Renal pelvis (tissue), 4 donors: ENCODE measurements around the gene SKI. TPM values are rescaled to one million over a fixed set of nuclear protein-coding genes. Genes with fewer than 3 reads are reported as not detected.

Experiments used
- DNase-seq: peaks from one replicate; pipeline ENCODE4 v3.0.0-alpha.2; 2013
- polyA plus RNA-seq, 3 donors: library from polyadenylated mRNA; unstranded; fragments of 120-200 nt; gene quantifications; one replicate each; pipeline ENCODE4 v1.2.1, GENCODE V29; 2013; ENCODE audit not compliant: insufficient read length in 3 of 3

SKI gene
- polyA plus RNA-seq, 3 donors, result 57.2 to 59.0 (median 57.4) TPM

GRCh38 chr1:2227346-2228156 lies 568 bp upstream of the SKI start:
- peak; percentile 97 for DNase-seq

GRCh38 chr1:2228694-2229036 lies 546 bp downstream of the SKI start:
- no peak for DNase-seq

- DNase-seq, result no peak
Measured at GRCh38 chr1:2229037-2229864, 1.1 kb downstream of the SKI start.

GRCh38 chr1:2229911-2230731 lies 2.0 kb downstream of the SKI start:
- DNase-seq, result no peak

DNA sequence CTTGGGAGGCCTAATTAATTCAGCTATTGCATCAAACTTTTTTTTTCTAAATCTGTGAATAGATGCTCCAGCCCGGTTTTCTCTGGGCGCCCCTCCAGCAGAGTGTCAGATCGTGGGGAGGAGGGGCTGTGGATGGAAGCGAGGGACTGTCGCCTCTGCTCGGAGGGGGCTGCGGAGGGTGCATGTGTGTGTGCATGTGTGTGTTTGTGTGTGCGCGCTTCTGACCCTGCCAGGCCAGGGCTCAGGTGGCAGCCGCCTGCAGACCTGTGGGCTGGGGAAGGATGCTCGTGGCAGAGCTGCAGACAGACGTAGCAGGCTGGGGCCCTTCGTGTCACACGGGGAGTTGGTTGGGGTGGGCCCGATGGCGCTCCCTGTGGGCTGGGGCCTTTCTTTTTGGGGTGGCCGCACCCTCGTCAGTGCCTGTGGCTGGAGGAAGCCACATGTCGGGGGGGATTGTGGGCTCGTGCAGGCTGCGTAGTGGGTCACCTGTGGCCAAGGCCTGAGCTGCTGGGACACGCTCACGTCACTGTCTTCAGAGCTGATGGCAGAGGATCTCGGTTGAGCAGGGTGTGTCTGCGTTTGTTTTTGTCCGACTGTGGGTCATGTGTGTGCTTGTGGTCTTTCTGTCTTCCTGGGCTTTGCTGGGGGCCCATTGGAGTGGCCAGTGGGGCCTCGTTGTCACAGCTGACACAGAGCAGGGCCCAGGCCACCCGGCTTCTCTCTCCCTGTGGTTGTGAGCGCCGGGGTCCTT lies 2.8 kb downstream of the SKI start:
- no peak for DNase-seq

DNA sequence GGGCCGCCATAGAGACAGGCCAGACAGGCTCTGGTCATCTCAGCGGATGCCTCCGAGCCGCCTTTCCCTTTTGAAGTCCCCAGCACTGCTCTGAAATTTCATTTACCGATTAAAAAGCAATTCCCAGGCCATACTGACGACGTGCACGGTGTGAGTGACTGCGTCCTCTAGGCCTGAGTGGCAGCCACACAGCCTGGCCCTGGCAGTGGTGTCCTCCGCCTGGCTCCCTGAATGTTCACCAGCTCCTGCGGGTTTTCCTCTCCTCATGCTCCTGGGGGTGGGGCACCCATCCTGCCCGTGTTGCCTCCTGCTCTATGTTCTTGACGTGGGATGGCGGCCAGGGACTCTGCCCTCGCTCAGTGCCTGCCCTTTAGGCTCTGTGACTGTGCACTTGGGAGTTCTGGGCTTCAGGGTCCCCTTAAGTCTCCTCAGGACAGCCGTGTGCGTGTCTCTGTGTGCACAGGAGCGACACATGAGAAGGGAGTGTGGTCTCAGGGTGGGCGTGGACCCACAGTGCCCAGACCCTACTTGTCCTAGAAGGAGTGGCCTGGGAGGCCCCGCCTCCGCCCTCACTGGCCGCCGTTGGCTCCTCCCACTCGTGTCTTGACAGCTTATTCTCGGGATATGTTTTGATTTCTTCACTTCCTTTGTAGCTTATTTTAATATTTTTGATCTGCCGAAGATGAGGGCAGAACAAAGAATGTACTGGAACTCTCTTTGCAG lies 3.6 kb downstream of the SKI start:
- DNase-seq, result no peak

DNA sequence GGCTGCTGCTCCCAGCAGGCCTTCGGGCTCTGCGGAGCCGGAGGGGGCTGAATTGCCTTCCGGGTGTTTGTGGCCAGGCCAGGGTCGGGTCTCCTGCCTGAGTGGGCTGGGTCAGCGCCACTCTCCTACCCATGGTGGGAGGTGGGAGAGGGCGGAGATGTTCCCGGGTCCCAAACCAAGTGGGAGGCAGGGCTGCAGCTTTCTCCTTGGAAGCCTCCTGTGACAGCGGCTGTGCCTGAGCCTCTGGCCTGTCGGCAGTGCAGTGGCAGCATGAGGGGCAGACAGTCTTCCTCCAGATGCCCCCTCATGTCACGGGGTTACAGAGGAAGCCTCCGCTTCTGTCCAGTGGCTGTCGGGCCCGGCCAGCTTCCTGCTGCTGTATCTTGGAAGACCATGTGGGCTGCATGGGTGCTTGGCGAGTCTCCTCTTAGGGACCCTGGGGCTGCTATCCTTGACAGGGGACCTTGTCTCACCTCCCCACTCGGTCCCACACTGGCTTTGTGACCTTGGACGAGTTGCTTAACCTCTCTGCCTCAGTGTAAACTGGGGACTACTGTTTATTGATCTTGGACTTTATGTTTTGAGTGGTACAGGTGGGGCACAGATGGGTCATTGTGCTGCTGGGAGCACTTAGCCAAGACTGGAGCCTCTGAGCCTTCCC lies 4.3 kb downstream of the SKI start:
- no peak for DNase-seq

DNA sequence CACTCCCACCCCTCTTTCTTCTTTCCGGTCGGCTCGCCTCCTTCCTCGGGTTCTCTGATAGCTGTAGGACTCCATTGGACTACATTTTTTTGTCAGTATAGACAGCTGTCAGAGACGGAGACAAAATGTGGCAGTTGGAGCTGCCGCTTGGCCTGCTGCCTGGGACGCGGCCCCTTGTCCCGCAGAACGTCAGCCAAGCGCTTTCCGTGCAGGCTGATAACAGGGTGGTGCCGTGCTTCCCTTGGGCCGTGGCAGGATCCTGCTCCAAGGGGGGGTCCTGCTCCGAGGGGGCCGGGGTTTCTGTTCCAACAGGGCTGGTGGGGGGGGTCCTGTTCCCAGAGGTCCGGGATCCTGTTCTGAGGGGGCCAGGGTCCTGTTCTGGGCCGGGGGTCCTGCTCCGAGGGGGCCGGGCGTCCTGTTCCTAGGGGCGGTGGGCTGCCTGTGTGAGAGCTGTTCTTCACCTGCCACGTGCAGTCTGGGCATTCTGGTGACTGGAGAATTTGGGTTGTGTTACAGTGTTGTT lies 4.9 kb downstream of the SKI start:
- no peak for DNase-seq

DNA sequence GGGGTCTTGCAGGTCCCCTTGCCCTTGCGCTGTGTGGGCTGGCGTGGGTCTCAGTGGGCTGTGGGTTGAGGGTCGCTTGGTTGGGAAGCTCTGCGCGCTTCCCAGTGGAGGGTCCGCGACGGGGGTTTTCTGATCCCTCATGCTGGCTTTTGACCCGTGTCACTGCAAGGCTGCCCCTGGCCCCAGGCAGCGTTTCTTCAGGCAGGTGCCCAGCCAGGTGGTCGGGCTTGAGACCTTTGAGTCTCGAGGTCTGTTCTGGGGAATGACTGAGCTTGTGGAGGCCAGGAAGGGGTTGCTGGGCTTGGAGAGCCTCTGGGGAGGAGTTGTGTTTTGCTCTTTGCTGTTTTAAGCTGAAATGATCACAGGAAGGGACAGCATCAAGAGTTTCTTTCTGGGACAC lies 5.3 kb downstream of the SKI start:
- DNase-seq, result no peak

- no peak for DNase-seq
Measured at GRCh38 chr1:2233997-2234761, 6.1 kb downstream of the SKI start.

- no peak for DNase-seq
Measured at GRCh38 chr1:2234762-2235113, 6.6 kb downstream of the SKI start.

GRCh38 chr1:2235300-2235998 lies 7.3 kb downstream of the SKI start:
- no peak for DNase-seq

GRCh38 chr1:2236695-2237677 lies 8.9 kb downstream of the SKI start:
- DNase-seq, result no peak

GRCh38 chr1:2237773-2238172 lies 9.7 kb downstream of the SKI start:
- DNase-seq, result no peak

GRCh38 chr1:2238361-2239012 lies 10.4 kb downstream of the SKI start:
- DNase-seq, result no peak

- no peak for DNase-seq
Measured at GRCh38 chr1:2239013-2239370, 10.9 kb downstream of the SKI start.

- no peak for DNase-seq
Measured at GRCh38 chr1:2239384-2239985, 11.4 kb downstream of the SKI start.
